Epithelial cell of prostate (primary cell): ENCODE measurements around the gene TBC1D30.
"Not testable (repeated sequence)": the region's sequence is repeated elsewhere in the genome, so short reads cannot be mapped to it uniquely, and the experiment has no call there.

ENCODE experiments used
- DNase-seq: peaks from one replicate; pipeline ENCODE4 v3.0.0-alpha.2; 2011; ENCODE audit warnings: low read depth, low spot score
- H3K27ac ChIP-seq: fragments of 450-650 bp; 2 replicates; pipeline ENCODE4 v1.5.1; 2017; ENCODE audit warnings: mild to moderate bottlenecking

The TBC1D30 gene, protein sequence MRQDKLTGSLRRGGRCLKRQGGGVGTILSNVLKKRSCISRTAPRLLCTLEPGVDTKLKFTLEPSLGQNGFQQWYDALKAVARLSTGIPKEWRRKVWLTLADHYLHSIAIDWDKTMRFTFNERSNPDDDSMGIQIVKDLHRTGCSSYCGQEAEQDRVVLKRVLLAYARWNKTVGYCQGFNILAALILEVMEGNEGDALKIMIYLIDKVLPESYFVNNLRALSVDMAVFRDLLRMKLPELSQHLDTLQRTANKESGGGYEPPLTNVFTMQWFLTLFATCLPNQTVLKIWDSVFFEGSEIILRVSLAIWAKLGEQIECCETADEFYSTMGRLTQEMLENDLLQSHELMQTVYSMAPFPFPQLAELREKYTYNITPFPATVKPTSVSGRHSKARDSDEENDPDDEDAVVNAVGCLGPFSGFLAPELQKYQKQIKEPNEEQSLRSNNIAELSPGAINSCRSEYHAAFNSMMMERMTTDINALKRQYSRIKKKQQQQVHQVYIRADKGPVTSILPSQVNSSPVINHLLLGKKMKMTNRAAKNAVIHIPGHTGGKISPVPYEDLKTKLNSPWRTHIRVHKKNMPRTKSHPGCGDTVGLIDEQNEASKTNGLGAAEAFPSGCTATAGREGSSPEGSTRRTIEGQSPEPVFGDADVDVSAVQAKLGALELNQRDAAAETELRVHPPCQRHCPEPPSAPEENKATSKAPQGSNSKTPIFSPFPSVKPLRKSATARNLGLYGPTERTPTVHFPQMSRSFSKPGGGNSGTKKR

GRCh38 chr12:64824500-64825142 lies at the start of gene TBC1D30:
TBC1D30 (plus strand) TSS chr12:64824647; CDS start chr12:64824880, 233 bp downstream.
- DNase-seq: no peak
- no peak within 1 kb of the TSS for H3K27ac ChIP-seq

DNA sequence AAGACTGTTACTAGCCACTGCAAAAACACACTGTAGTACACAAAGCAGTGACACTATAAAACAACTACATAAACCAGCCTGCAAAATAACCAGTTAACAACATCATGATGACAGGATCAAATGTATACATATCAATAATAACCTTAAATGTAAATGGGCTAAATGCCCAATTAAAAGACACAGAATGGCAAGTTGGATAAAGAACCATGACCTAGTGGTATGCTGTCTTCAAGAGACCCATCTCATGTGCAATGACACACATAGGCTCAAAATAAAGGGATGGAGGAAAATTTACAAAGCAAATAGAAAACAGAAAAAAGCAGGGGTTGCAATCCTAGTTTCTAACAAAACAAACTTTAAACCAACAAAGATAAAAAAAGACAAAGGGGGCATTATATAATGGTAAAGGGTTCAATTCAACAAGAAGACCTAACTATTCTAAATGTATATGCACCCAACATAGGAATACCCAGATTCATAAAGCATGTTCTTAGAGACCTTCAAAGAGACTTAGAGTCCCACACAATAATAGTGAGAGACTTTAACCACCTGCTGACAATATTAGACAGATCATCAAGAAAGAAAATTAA lies 49.2 kb upstream of the TBC1D30 start:
- DNase-seq, H3K27ac ChIP-seq: not testable (repeated sequence)

GRCh38 chr12:64779354-64779974 lies 45.0 kb upstream of the TBC1D30 start:
- no peak overlapping the region for H3K27ac ChIP-seq
- no peak for DNase-seq

GRCh38 chr12:64780132-64780530 lies 44.3 kb upstream of the TBC1D30 start:
- DNase-seq: no peak
- no peak overlapping the region for H3K27ac ChIP-seq

- no peak for DNase-seq
- H3K27ac ChIP-seq: no peak overlapping the region
Observed at GRCh38 chr12:64780531-64781279, 43.7 kb upstream of the TBC1D30 start.

DNA sequence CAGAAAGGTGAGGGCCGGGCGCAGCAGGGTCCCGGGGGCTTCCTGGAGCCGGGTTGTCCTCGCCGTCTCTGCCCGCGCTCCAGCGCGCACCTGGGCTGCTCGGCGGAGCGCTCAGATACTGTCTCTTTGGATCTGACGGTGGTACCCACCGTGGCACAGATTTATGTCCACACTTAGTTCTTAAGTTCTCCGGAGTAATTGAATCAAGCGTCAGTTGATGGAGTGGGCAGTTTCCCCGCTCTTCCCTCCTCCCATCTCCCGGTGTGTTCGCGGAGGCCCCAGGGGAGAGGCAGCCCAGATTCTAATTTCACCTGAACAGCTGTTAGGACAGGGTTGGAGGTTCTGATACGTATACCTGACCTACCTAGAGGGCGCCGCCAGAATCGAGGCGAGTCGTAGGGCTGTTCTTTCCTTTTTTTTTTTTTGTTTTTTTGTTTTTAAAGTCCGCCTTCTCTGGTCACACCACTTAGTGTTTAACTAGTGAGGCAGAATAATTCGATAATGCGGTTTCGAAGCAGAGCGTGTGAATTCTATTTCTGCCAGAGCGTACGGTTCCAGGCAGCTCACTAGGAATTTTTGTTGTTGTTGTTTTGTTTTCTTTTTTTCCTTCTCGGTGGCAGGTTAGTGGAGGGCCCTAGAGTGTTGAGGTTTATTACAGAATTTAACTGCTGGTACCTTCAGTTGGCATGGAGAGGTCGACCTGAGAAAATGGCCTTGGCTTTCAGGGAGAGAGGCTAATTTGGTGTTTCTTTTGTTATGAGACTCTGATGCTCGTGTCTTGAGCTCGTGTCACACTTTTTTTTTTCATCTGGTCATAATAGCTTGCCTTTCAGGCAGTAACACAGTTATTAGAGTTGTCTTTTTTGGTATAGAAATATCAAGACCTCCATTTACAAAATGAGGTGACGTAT lies 42.9 kb upstream of the TBC1D30 start:
- DNase-seq: no peak
- no peak overlapping the region for H3K27ac ChIP-seq

- no peak overlapping the region for H3K27ac ChIP-seq
- no peak for DNase-seq
Observed at GRCh38 chr12:64782191-64782876, 42.1 kb upstream of the TBC1D30 start.

GRCh38 chr12:64785838-64786237 lies 38.6 kb upstream of the TBC1D30 start:
- DNase-seq: no peak

DNA sequence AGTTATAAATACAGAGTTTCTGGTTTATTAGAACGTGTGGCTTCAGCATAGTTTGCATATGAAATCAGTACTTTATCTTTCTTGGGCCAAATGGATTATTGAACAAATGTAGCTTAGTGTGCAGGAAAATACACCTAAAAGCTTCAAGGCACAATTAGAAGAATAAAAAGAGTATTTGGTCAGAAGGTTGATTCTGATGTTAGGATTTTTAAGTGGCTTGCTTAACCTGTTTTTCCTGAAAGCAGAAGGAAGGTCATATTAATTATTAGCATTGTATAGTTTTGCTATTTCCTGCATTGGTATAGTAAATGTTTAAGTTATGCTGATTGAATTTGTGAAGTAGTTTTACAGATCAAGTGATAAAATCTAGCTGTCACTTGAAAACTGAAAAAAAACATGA lies 34.3 kb upstream of the TBC1D30 start:
- no peak overlapping the region for H3K27ac ChIP-seq
- DNase-seq: no peak

More at GRCh38 chr12:64785838-64786237, 38.6 kb upstream of the TBC1D30 start:
- H3K27ac ChIP-seq: no peak overlapping the region

- H3K27ac ChIP-seq: no peak overlapping the region
- DNase-seq: no peak
Observed at GRCh38 chr12:64791036-64791435, 33.4 kb upstream of the TBC1D30 start.

DNA sequence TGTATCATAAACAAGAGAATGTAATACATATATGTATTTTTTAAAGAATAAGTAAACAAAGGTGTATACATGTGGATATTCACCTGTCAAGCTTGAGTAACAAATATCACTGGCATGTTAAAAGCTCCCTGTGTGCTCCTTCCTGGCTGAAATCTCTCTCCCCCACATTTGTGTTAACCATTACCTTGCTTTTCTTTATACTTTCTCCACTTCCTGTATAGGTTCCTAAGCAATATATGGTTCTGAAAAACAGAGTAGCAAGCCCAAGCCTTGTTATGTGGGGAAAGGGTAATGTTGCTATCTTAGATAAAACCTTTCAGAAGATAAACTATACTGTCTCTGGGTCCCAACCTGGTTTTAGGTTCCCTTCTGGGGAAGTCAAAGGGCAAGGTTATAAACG lies 32.3 kb upstream of the TBC1D30 start:
- H3K27ac ChIP-seq: no peak overlapping the region
- no peak for DNase-seq

DNA sequence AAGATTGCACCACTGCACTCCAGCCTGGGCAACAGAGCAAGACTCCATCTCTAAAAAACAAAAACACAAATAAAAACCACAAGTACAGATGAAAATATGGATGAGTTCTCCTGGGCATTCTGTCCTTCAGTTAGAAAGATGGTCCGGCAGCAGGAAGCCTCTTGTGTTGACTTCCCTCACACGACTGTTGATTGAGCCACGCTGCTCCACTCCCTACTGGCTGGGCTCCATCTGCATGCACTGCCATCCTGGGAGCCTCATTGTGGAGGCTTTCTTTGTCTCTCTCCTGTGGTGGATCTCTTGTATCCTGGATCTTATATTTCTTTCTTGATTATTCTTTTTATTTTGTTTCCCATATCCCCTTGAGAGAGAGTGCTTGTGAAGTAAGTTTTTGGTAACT lies 30.8 kb upstream of the TBC1D30 start:
- DNase-seq: no peak
- no peak overlapping the region for H3K27ac ChIP-seq

GRCh38 chr12:64794305-64794704 lies 30.1 kb upstream of the TBC1D30 start:
- DNase-seq: no peak

GRCh38 chr12:64796205-64796845 lies 28.1 kb upstream of the TBC1D30 start:
- H3K27ac ChIP-seq: no peak overlapping the region
- DNase-seq: peak; percentile 78

More at GRCh38 chr12:64794305-64794704, 30.1 kb upstream of the TBC1D30 start:
- H3K27ac ChIP-seq: no peak overlapping the region

- peak; percentile 31 for DNase-seq
- no peak overlapping the region for H3K27ac ChIP-seq
Observed at GRCh38 chr12:64797156-64797555, 27.3 kb upstream of the TBC1D30 start.

- no peak overlapping the region for H3K27ac ChIP-seq
- no peak for DNase-seq
Observed at GRCh38 chr12:64798165-64798564, 26.3 kb upstream of the TBC1D30 start.

- DNase-seq: no peak
- H3K27ac ChIP-seq: no peak overlapping the region
Observed at GRCh38 chr12:64800640-64801039, 23.8 kb upstream of the TBC1D30 start.
